Keratinocyte (primary cell): ENCODE data around the gene FBXO3. TPM values are rescaled to one million over a fixed set of nuclear protein-coding genes. Genes with fewer than 3 reads are reported as not detected.

Experiments
- DNase-seq: peaks from one replicate; pipeline ENCODE4 v3.0.0-alpha.2; 2011; ENCODE audit warnings: low read depth, missing footprints, low spot score
- FAIRE-seq: peaks from 2 replicates; lab custom pipeline; 2011; peaks lifted over from hg19 to GRCh38; lab: Jason Lieb, UNC
- H2AFZ ChIP-seq: 2 replicates; pipeline ENCODE4 v1.6.0; 2012; ENCODE audit warnings: low read length, control low read depth, inconsistent platforms; ENCODE audit not compliant: control insufficient read depth
- H3K27ac ChIP-seq: 2 replicates; pipeline ENCODE4 v1.5.1; 2011; ENCODE audit warnings: low read length; ENCODE audit not compliant: control insufficient read depth, insufficient read depth
- H3K27me3 ChIP-seq: 3 replicates; pipeline ENCODE4 v1.6.0; 2011; ENCODE audit warnings: low read length; ENCODE audit not compliant: control insufficient read depth, insufficient read depth; ENCODE audit errors: extremely low read depth
- H3K36me3 ChIP-seq, 2 experiments: 2 replicates in 1 of 2; 3 replicates in 1 of 2; pipeline ENCODE4 v1.5.1; 2011; ENCODE audit warnings: low read length in 2 of 2, mild to moderate bottlenecking in 1 of 2; ENCODE audit not compliant: control insufficient read depth in 2 of 2, insufficient read depth in 2 of 2; ENCODE audit errors: extremely low read depth in 1 of 2
- H3K4me1 ChIP-seq: 3 replicates; pipeline ENCODE4 v1.5.1; 2011; ENCODE audit warnings: low read length; ENCODE audit not compliant: control insufficient read depth, insufficient read depth; ENCODE audit errors: extremely low read depth
- H3K4me2 ChIP-seq: 3 replicates; pipeline ENCODE4 v1.6.0; 2011; ENCODE audit warnings: low read depth, low read length; ENCODE audit not compliant: control insufficient read depth, insufficient read depth; ENCODE audit errors: extremely low read depth
- H3K4me3 ChIP-seq, 3 experiments: fragments of 200-600 bp in 1 of 3; sonication (generic) in 1 of 3; 2 replicates in 2 of 3; 3 replicates in 1 of 3; pipeline ENCODE4 v1.5.1; 2011 to 2016; ENCODE audit warnings: low read length in 3 of 3, mild to moderate bottlenecking in 3 of 3, control low read depth in 2 of 3, inconsistent platforms in 1 of 3, low read depth in 1 of 3, mixed read lengths in 1 of 3, mixed run types in 1 of 3, moderate library complexity in 1 of 3; ENCODE audit not compliant: control insufficient read depth in 2 of 3, insufficient read depth in 2 of 3; ENCODE audit errors: extremely low read depth in 1 of 3
- H3K79me2 ChIP-seq: 2 replicates; pipeline ENCODE4 v1.6.0; 2012; ENCODE audit warnings: low read length; ENCODE audit not compliant: control insufficient read depth, insufficient read depth
- H3K9ac ChIP-seq: 3 replicates; pipeline ENCODE4 v1.6.0; 2011; ENCODE audit warnings: low read length; ENCODE audit not compliant: control insufficient read depth, insufficient read depth; ENCODE audit errors: extremely low read depth
- H3K9me1 ChIP-seq: 3 replicates; pipeline ENCODE4 v1.6.0; 2011; ENCODE audit warnings: low read length; ENCODE audit not compliant: control insufficient read depth, insufficient read depth; ENCODE audit errors: extremely low read depth
- H3K9me3 ChIP-seq: 2 replicates; pipeline ENCODE4 v1.5.1; 2012; ENCODE audit warnings: low read depth, low read length; ENCODE audit not compliant: control insufficient read depth
- H4K20me1 ChIP-seq: 3 replicates; pipeline ENCODE4 v1.6.0; 2011; ENCODE audit warnings: low read length; ENCODE audit not compliant: control insufficient read depth, insufficient read depth; ENCODE audit errors: extremely low read depth
- EZH2 ChIP-seq: IDR thresholded peaks from one replicate; pipeline ENCODE4 v1.6.1; 2012; ENCODE audit warnings: inconsistent platforms, mild to moderate bottlenecking, low read length, moderate library complexity
- dilution Hi-C: fragments of 300-500 bp; cut with MboI; formaldehyde crosslinking; loops from one replicate; pipeline ENCODE4 v1.7.0; 2020; ENCODE audit warnings: low sequenced_read_pairs; ENCODE audit not compliant: extremely low pct_ligation_motif_present
- polyA plus RNA-seq, 5 experiments: library from polyadenylated mRNA; depleted of rRNA in 3 of 5; stranded (reverse) in 3 of 5; stranded (forward) in 1 of 5; unstranded in 1 of 5; fragments of >200 nt; gene quantifications; 1 replicate in 1 of 5; 2 replicates in 3 of 5; 3 replicates in 1 of 5; pipeline versions ENCODE4 v1.2.1 to v1.2.3, GENCODE V29; 2011 to 2012; ENCODE audit warnings: missing spikeins in 2 of 5, low read depth in 1 of 5, low replicate concordance in 1 of 5
- TF ChIP-seq, protein P1 (sequence below), 3 experiments: IDR thresholded peaks in 1 of 3; conservative IDR thresholded peaks in 1 of 3; optimal IDR thresholded peaks in 1 of 3; 2 replicates in 2 of 3; 3 replicates in 1 of 3; pipeline versions ENCODE3 to v1.5.1; 2011; ENCODE audit warnings: low read length in 3 of 3, mild to moderate bottlenecking in 3 of 3, moderate library complexity in 2 of 3, control low read depth in 1 of 3, inconsistent platforms in 1 of 3; ENCODE audit not compliant: insufficient read depth in 2 of 3; ENCODE audit errors: extremely low read depth in 1 of 3

FBXO3 gene
- polyA plus RNA-seq, 1 donor (not counting 4 experiments of a cell fraction or from before 2014, with no cell fraction given) = 68.6 TPM

DNA sequence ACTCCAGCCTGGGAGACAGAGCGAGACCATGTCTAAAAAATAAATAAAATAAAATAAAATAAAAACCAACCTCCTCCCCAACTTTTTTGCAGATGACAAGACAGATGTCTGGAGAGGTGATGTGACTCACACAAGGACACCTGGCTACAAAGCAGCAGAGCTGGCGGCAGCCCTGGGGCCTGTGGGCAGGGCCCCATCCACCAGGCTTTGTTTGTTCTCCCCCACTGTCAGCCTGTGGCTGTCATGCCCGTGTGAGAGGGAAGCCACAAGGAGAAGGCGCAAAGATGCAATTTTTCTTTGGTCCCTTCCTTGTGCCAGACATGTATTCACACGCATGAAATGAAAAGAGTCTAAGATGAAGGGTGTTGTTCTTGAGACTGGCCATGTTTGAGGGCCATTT, 54.7 kb downstream of the FBXO3 start:
- no peak overlapping the region for H3K27ac ChIP-seq

GRCh38 chr11:33718440-33718839, 55.9 kb downstream of the FBXO3 start:
- H3K27me3 ChIP-seq = no peaks in the 10 kb centered on the region
- TF ChIP-seq, protein P1, sequence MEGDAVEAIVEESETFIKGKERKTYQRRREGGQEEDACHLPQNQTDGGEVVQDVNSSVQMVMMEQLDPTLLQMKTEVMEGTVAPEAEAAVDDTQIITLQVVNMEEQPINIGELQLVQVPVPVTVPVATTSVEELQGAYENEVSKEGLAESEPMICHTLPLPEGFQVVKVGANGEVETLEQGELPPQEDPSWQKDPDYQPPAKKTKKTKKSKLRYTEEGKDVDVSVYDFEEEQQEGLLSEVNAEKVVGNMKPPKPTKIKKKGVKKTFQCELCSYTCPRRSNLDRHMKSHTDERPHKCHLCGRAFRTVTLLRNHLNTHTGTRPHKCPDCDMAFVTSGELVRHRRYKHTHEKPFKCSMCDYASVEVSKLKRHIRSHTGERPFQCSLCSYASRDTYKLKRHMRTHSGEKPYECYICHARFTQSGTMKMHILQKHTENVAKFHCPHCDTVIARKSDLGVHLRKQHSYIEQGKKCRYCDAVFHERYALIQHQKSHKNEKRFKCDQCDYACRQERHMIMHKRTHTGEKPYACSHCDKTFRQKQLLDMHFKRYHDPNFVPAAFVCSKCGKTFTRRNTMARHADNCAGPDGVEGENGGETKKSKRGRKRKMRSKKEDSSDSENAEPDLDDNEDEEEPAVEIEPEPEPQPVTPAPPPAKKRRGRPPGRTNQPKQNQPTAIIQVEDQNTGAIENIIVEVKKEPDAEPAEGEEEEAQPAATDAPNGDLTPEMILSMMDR (optimal IDR thresholded peaks at IDR 0.05 in 1 of 3, IDR thresholded peaks at IDR 0.05 in 1 of 3, conservative IDR thresholded peaks at IDR 0.05 in 1 of 3; ENCODE audit: extremely low read depth in 1 of 3, insufficient read depth in 2 of 3, low read length in 3 of 3) = no peak
- no peak for TF ChIP-seq EZH2
- H3K27ac ChIP-seq = no peak overlapping the region
- H4K20me1 ChIP-seq = peaks cover 6% of the 10 kb centered on the region
- H3K9ac ChIP-seq = no peak overlapping the region
- peaks cover 17 to 56% of the 10 kb centered on the region in 2 experiments for H3K36me3 ChIP-seq
- H3K4me1 ChIP-seq = peaks cover 75% of the 10 kb centered on the region
- no peaks in the 10 kb centered on the region for H3K9me3 ChIP-seq
- FAIRE-seq (no peak), DNase-seq (no peak)
- H3K9me1 ChIP-seq = peaks cover 3% of the 10 kb centered on the region
- dilution Hi-C loops = no loop called here
- H2AFZ ChIP-seq = no peak overlapping the region
- H3K79me2 ChIP-seq = peaks cover 71% of the 10 kb centered on the region
- H3K4me2 ChIP-seq = no peak overlapping the region
- no peak overlapping the region for H3K4me3 ChIP-seq

More for the DNA sequence above, 54.7 kb downstream of the FBXO3 start:
- DNase-seq = no peak
- TF ChIP-seq, protein P1 (optimal IDR thresholded peaks at IDR 0.05 in 1 of 3, IDR thresholded peaks at IDR 0.05 in 1 of 3, conservative IDR thresholded peaks at IDR 0.05 in 1 of 3; ENCODE audit: extremely low read depth in 1 of 3, insufficient read depth in 2 of 3, low read length in 3 of 3) = no peak
- TF ChIP-seq EZH2 = no peak
- dilution Hi-C loops = no loop called here
- no peak overlapping the region for H2AFZ ChIP-seq
- H3K36me3 ChIP-seq = peaks cover 19 to 53% of the 10 kb centered on the region in 2 experiments
- H3K4me1 ChIP-seq = peaks cover 87% of the 10 kb centered on the region
- H3K9me1 ChIP-seq = peaks cover 4% of the 10 kb centered on the region
- no peak overlapping the region for H3K9ac ChIP-seq
- no peaks in the 10 kb centered on the region for H3K27me3 ChIP-seq
- no peak overlapping the region for H3K4me2 ChIP-seq
- peaks cover 10% of the 10 kb centered on the region for H4K20me1 ChIP-seq
- no peak for FAIRE-seq
- peaks cover 75% of the 10 kb centered on the region for H3K79me2 ChIP-seq
- no peaks in the 10 kb centered on the region for H3K9me3 ChIP-seq
- H3K4me3 ChIP-seq = no peak overlapping the region
